ENCODE measurements around the gene JUND. TPM values are rescaled to one million over a fixed set of nuclear protein-coding genes. Genes with fewer than 3 reads are reported as not detected.

Gene JUND
- total and polyA plus RNA-seq, 2 experiments from 2014 or later, result 40.0 to 181 TPM

DNA sequence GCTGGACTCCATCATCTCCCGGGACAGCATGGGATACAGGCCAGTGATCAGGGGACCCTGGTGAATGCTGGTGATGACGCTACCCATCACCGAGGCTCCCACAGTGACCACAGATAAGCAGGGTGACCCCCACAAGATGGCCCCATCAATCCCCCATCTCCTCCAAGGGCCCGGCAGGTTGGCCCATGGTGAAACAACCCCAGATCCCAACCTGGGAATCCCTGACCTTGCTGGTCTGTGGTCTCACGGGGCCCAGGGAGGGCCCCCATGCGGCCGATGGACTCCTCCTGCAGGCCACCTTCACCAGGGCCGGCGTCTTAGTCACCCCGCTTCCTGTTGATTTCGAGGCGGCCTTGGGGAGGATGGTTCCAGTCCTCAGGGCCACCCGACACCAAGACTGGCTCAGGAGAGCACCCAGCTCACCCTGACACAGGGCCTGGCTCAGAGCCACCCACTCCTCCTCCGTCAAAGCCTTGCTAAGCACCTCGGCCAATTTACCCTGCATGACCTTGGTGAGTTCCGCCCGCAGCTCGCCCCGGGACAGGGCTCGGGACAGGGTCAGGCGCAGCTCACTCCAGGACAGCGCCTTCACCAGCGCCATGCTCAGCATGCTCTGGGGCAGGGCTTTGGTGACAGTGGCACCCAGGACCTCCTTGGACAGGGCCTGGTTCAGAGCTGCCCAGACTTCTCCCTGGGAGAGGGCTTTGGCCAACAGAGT, 17.1 kb downstream of the JUND start:
- Histone ChIP-seq H3K4me3 (no peak overlapping the region), H2AFZ (no peak overlapping the region), H3K9me2 (ENCODE audit: insufficient read depth) (peaks cover 6% of the 10 kb centered on the region; the same call in 1 of the 2 replicates), H3K4me1 (ENCODE audit: insufficient read depth) (no peaks in the 10 kb centered on the region), H3K27ac (ENCODE audit: low read depth) (no peak overlapping the region), H3K79me2 (replicated peaks; ENCODE audit: insufficient read depth) (no peaks in the 10 kb centered on the region), H3K36me3 (ENCODE audit: insufficient read depth) (no peaks in the 10 kb centered on the region), H3F3A (replicated peaks; ENCODE audit: low read depth) (no peaks in the 10 kb centered on the region), H4K20me1 (replicated peaks; ENCODE audit: insufficient read depth) (no peaks in the 10 kb centered on the region), H3K4me2 (no peak overlapping the region), H3K27me3 (ENCODE audit: insufficient read depth) (no peaks in the 10 kb centered on the region)
- no peak for TF ChIP-seq POLR2AphosphoS5 (IDR thresholded peaks at IDR 0.05; ENCODE audit: low read depth)
- TF ChIP-seq EZH2phosphoT487 (IDR thresholded peaks at IDR 0.05; ENCODE audit: unreplicated experiment), result no peak
- TF ChIP-seq, protein P1, sequence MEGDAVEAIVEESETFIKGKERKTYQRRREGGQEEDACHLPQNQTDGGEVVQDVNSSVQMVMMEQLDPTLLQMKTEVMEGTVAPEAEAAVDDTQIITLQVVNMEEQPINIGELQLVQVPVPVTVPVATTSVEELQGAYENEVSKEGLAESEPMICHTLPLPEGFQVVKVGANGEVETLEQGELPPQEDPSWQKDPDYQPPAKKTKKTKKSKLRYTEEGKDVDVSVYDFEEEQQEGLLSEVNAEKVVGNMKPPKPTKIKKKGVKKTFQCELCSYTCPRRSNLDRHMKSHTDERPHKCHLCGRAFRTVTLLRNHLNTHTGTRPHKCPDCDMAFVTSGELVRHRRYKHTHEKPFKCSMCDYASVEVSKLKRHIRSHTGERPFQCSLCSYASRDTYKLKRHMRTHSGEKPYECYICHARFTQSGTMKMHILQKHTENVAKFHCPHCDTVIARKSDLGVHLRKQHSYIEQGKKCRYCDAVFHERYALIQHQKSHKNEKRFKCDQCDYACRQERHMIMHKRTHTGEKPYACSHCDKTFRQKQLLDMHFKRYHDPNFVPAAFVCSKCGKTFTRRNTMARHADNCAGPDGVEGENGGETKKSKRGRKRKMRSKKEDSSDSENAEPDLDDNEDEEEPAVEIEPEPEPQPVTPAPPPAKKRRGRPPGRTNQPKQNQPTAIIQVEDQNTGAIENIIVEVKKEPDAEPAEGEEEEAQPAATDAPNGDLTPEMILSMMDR (conservative IDR thresholded peaks at IDR 0.05; ENCODE audit: low read depth in 2 of 2), result no peak
- no peak for TF ChIP-seq JUNB (IDR thresholded peaks at IDR 0.05; ENCODE audit: unreplicated experiment)
- TF ChIP-seq EZH2 (IDR thresholded peaks at IDR 0.05; ENCODE audit: low read depth, unreplicated experiment), result no peak
- no peak for TF ChIP-seq ZNF331 (CRISPR knock-in tag; IDR thresholded peaks at IDR 0.05; ENCODE audit: low read depth)
- TF ChIP-seq NANOG (IDR thresholded peaks at IDR 0.05; ENCODE audit: borderline replicate concordance), result no peak
- TF ChIP-seq STAT1 (IDR thresholded peaks at IDR 0.05; ENCODE audit: unreplicated experiment), result no peak
- TF ChIP-seq, protein P2, sequence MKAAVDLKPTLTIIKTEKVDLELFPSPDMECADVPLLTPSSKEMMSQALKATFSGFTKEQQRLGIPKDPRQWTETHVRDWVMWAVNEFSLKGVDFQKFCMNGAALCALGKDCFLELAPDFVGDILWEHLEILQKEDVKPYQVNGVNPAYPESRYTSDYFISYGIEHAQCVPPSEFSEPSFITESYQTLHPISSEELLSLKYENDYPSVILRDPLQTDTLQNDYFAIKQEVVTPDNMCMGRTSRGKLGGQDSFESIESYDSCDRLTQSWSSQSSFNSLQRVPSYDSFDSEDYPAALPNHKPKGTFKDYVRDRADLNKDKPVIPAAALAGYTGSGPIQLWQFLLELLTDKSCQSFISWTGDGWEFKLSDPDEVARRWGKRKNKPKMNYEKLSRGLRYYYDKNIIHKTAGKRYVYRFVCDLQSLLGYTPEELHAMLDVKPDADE (IDR thresholded peaks at IDR 0.05), result no peak
- TF ChIP-seq ZNF114 (CRISPR knock-in tag; IDR thresholded peaks at IDR 0.05), result no peak
- TF ChIP-seq, protein P3, sequence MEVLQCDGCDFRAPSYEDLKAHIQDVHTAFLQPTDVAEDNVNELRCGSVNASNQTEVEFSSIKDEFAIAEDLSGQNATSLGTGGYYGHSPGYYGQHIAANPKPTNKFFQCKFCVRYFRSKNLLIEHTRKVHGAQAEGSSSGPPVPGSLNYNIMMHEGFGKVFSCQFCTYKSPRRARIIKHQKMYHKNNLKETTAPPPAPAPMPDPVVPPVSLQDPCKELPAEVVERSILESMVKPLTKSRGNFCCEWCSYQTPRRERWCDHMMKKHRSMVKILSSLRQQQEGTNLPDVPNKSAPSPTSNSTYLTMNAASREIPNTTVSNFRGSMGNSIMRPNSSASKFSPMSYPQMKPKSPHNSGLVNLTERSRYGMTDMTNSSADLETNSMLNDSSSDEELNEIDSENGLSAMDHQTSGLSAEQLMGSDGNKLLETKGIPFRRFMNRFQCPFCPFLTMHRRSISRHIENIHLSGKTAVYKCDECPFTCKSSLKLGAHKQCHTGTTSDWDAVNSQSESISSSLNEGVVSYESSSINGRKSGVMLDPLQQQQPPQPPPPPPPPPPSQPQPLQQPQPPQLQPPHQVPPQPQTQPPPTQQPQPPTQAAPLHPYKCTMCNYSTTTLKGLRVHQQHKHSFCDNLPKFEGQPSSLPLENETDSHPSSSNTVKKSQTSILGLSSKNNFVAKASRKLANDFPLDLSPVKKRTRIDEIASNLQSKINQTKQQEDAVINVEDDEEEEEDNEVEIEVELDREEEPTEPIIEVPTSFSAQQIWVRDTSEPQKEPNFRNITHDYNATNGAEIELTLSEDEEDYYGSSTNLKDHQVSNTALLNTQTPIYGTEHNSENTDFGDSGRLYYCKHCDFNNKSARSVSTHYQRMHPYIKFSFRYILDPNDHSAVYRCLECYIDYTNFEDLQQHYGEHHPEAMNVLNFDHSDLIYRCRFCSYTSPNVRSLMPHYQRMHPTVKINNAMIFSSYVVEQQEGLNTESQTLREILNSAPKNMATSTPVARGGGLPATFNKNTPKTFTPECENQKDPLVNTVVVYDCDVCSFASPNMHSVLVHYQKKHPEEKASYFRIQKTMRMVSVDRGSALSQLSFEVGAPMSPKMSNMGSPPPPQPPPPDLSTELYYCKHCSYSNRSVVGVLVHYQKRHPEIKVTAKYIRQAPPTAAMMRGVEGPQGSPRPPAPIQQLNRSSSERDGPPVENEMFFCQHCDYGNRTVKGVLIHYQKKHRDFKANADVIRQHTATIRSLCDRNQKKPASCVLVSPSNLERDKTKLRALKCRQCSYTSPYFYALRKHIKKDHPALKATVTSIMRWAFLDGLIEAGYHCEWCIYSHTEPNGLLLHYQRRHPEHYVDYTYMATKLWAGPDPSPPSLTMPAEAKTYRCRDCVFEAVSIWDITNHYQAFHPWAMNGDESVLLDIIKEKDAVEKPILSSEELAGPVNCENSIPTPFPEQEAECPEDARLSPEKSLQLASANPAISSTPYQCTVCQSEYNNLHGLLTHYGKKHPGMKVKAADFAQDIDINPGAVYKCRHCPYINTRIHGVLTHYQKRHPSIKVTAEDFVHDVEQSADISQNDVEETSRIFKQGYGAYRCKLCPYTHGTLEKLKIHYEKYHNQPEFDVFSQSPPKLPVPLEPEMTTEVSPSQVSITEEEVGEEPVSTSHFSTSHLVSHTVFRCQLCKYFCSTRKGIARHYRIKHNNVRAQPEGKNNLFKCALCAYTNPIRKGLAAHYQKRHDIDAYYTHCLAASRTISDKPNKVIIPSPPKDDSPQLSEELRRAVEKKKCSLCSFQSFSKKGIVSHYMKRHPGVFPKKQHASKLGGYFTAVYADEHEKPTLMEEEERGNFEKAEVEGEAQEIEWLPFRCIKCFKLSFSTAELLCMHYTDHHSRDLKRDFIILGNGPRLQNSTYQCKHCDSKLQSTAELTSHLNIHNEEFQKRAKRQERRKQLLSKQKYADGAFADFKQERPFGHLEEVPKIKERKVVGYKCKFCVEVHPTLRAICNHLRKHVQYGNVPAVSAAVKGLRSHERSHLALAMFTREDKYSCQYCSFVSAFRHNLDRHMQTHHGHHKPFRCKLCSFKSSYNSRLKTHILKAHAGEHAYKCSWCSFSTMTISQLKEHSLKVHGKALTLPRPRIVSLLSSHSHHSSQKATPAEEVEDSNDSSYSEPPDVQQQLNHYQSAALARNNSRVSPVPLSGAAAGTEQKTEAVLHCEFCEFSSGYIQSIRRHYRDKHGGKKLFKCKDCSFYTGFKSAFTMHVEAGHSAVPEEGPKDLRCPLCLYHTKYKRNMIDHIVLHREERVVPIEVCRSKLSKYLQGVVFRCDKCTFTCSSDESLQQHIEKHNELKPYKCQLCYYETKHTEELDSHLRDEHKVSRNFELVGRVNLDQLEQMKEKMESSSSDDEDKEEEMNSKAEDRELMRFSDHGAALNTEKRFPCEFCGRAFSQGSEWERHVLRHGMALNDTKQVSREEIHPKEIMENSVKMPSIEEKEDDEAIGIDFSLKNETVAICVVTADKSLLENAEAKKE (CRISPR knock-in tag; IDR thresholded peaks at IDR 0.05), result no peak
- no peak for TF ChIP-seq REST (IDR thresholded peaks at IDR 0.05; ENCODE audit: unreplicated experiment)
- TF ChIP-seq CREB1 (CRISPR knock-in tag; IDR thresholded peaks at IDR 0.05; ENCODE audit: low read depth), result no peak
- no peak overlapping the region for H3K27ac Mint-ChIP-seq
- ATAC-seq, result no peak
- H3K27me3 Mint-ChIP-seq (ENCODE audit: insufficient read depth, low read depth, poor library complexity), result peaks cover 20% of the 10 kb centered on the region
- DNase-seq (ENCODE audit: low spot score), result no peak
- peaks cover 9% of the 10 kb centered on the region; the same call in 1 of the 3 replicates for H3K9me3 Mint-ChIP-seq
- H3K36me3 Mint-ChIP-seq (ENCODE audit: low read depth), result peaks cover 5% of the 10 kb centered on the region; the same call in 1 of the 3 replicates
- no peaks in the 10 kb centered on the region for H3K4me1 Mint-ChIP-seq
- no peak overlapping the region for H3K4me3 Mint-ChIP-seq
